ENCODE results near the gene SYT7. TPM values are rescaled to one million over a fixed set of nuclear protein-coding genes. Genes with fewer than 3 reads are reported as not detected.

Gene SYT7
- total and polyA plus RNA-seq, 2 of the 4 experiments (the other 2 are of a cell fraction) = under 0.01 to 0.19 TPM

DNA sequence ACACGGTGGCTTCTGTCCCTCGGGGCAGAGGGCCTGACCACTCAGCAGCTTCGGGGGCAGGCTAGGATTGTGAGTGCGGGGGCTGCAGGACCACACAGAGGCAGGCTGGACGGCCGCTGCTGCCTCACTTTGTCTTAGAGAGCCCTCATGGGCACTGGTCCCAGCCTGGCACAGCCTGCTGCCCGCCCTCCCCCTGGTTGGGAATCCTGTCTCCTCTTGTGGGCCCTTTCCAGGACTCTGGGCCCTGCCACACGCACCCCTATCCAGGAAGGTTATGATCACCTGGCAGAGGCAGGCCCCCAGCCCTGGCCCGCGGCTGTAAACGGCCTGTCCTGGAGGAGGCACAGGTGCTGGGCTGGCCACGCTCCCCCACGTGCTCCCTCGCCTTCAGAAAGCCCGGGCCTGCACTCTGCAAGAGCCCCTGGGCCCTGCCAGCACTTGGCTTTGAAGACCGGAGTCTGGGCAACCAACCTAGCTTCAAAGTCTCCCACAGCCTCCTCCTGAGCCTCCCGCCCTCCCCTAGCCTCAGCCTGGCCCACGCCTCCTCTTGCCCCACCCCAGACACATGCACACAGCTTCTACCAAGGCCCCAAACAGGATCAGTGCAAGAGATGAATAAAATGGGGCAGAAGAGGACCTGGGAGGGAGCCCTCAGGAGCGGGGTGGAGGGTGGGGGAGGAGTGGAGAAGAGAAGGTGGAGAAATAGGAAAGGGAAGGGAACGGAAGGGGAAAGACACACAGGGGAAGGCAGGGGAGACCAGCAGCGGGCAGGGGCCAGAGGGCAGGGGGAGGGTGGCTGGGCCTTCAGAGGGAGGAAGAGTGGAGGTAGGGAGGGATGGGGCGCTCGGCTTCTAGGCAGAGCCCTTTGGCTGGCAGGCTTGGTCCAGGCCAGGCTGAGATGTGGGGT, 31.0 kb downstream of the SYT7 start:
- ChIA-PET POLR2A (ENCODE audit: unreplicated experiment) (no interaction called here), CTCF (no interaction called here)
- no peak overlapping the region for H2BK15ac ChIP-seq (ENCODE audit: low read depth, low read length)
- H3K4me2 ChIP-seq (ENCODE audit: low read depth, low read length) = no peak overlapping the region
- peaks cover 32% of the 10 kb centered on the region for H3K27me3 ChIP-seq (ENCODE audit: control insufficient read depth, insufficient read depth, low read length)
- H2BK120ac ChIP-seq (ENCODE audit: low read depth, low read length) = no peak overlapping the region
- H3K9me1 ChIP-seq (ENCODE audit: insufficient read depth, low read length) = no peaks in the 10 kb centered on the region
- in situ Hi-C loops (cut with MboI; ENCODE audit: low sequenced_read_pairs) (no loop called here), intact Hi-C loops (cut with micrococcal nuclease) (no loop called here), dilution Hi-C loops (cut with HindIII; ENCODE audit: low sequenced_read_pairs, unreplicated experiment) (no loop called here)
- H3K9me3 ChIP-seq (ENCODE audit: control insufficient read depth, insufficient read depth, low read length) = no peaks in the 10 kb centered on the region
- DNase-seq (no peak), ATAC-seq (ENCODE audit: low read depth) (no peak)
- no peak overlapping the region for H4K91ac ChIP-seq (ENCODE audit: insufficient read depth, low read depth, low read length)
- no peak overlapping the region for H2BK20ac ChIP-seq (ENCODE audit: low read depth, low read length)
- no peak overlapping the region for H3K27ac ChIP-seq (ENCODE audit: insufficient read depth, low read length)
- no peak overlapping the region for H2AK5ac ChIP-seq (ENCODE audit: low read depth, low read length)
- H3K56ac ChIP-seq (ENCODE audit: extremely low read depth, insufficient read depth, low read length) = no peak overlapping the region
- H2AK9ac ChIP-seq (replicated peaks; ENCODE audit: low read depth, low read length, poor library complexity) = no peak overlapping the region
- no peaks in the 10 kb centered on the region for H3K79me1 ChIP-seq (ENCODE audit: low read depth in 1 of 2, low read length in 2 of 2)
- no peak overlapping the region for H4K8ac ChIP-seq (ENCODE audit: low read depth in 2 of 2, low read length in 2 of 2)
- 60% methylated on average over 14 of the region's 23 CpGs; no CpG with 5 or more reads in 1 of the 2 experiments for WGBS, 2 experiments (ENCODE audit: extremely low coverage in 2 of 2, insufficient read length in 1 of 2)
- H3K4me1 ChIP-seq (ENCODE audit: control insufficient read depth, insufficient read depth, low read length) = peaks cover 4% of the 10 kb centered on the region; the same call in 1 of the 2 replicates
- no peak overlapping the region for H3K14ac ChIP-seq (replicated peaks; ENCODE audit: low read depth, low read length)
- no peak overlapping the region for H2BK5ac ChIP-seq (ENCODE audit: low read depth, low read length, poor library complexity, severe bottlenecking)
- no peak overlapping the region for H3K23ac ChIP-seq (ENCODE audit: low read depth, low read length)
- H3K4me3 ChIP-seq (ENCODE audit: insufficient read depth, low read depth, low read length) = no peak overlapping the region
- H4K5ac ChIP-seq (ENCODE audit: low read depth, low read length) = no peak overlapping the region
- BruUV-seq (replicated peaks) = no TSS peak
- no peaks in the 10 kb centered on the region for H3K36me3 ChIP-seq (ENCODE audit: control insufficient read depth, insufficient read depth, low read length)
- H3K18ac ChIP-seq (ENCODE audit: low read depth, low read length) = no peak overlapping the region
- H3K9ac ChIP-seq (ENCODE audit: low read depth, low read length) = no peak overlapping the region
- H2AFZ ChIP-seq (replicated peaks; ENCODE audit: low read length, poor library complexity) = no peak overlapping the region
- no peaks in the 10 kb centered on the region; the same call in 1 of the 2 replicates for H4K20me1 ChIP-seq (ENCODE audit: insufficient read depth, low read length)
- H3K4ac ChIP-seq (ENCODE audit: low read depth, low read length) = no peak overlapping the region
- TF ChIP-seq MXI1 (IDR thresholded peaks at IDR 0.05; ENCODE audit: borderline replicate concordance, low read depth, low read length) (no peak), NFE2L2 (IDR thresholded peaks at IDR 0.05; ENCODE audit: low read depth, low read length) (no peak), RCOR1 (IDR thresholded peaks at IDR 0.05; ENCODE audit: insufficient replicate concordance, low read length) (no peak), FOS (IDR thresholded peaks at IDR 0.05; ENCODE audit: low read depth, low read length) (no peak), RAD21 (IDR thresholded peaks at IDR 0.05; ENCODE audit: low read length) (no peak), POLR2A (IDR thresholded peaks at IDR 0.05; ENCODE audit: low read depth, low read length) (no peak), SMC3 (IDR thresholded peaks at IDR 0.05; ENCODE audit: low read depth, low read length) (no peak), CEBPB (IDR thresholded peaks at IDR 0.05; ENCODE audit: low read depth, low read length) (no peak), MAZ (IDR thresholded peaks at IDR 0.05; ENCODE audit: borderline replicate concordance, low read depth, low read length) (no peak), MAFK (IDR thresholded peaks at IDR 0.05; ENCODE audit: low read depth, low read length) (no peak), ELK1 (IDR thresholded peaks at IDR 0.05; ENCODE audit: borderline replicate concordance, low read depth, low read length) (no peak), RFX5 (IDR thresholded peaks at IDR 0.05; ENCODE audit: low read depth, low read length) (no peak), CHD1 (IDR thresholded peaks at IDR 0.05; ENCODE audit: low read depth, low read length) (no peak)
- TF ChIP-seq, protein P1, sequence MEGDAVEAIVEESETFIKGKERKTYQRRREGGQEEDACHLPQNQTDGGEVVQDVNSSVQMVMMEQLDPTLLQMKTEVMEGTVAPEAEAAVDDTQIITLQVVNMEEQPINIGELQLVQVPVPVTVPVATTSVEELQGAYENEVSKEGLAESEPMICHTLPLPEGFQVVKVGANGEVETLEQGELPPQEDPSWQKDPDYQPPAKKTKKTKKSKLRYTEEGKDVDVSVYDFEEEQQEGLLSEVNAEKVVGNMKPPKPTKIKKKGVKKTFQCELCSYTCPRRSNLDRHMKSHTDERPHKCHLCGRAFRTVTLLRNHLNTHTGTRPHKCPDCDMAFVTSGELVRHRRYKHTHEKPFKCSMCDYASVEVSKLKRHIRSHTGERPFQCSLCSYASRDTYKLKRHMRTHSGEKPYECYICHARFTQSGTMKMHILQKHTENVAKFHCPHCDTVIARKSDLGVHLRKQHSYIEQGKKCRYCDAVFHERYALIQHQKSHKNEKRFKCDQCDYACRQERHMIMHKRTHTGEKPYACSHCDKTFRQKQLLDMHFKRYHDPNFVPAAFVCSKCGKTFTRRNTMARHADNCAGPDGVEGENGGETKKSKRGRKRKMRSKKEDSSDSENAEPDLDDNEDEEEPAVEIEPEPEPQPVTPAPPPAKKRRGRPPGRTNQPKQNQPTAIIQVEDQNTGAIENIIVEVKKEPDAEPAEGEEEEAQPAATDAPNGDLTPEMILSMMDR (conservative IDR thresholded peaks at IDR 0.05; ENCODE audit: low read depth, low read length) = no peak
- TF ChIP-seq, protein P2, sequence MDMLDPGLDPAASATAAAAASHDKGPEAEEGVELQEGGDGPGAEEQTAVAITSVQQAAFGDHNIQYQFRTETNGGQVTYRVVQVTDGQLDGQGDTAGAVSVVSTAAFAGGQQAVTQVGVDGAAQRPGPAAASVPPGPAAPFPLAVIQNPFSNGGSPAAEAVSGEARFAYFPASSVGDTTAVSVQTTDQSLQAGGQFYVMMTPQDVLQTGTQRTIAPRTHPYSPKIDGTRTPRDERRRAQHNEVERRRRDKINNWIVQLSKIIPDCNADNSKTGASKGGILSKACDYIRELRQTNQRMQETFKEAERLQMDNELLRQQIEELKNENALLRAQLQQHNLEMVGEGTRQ (IDR thresholded peaks at IDR 0.05; ENCODE audit: low read depth, low read length) = no peak

Measured in IMR-90 (cell line).